Muscle layer of duodenum (tissue), 2 donors: Measurements from ENCODE around the gene DLG2.
"Not testable (repeated sequence)": the region's sequence is repeated elsewhere in the genome, so short reads cannot be mapped to it uniquely, and the experiment has no call there.

Experiments used
- H3K27ac ChIP-seq: one replicate; pipeline ENCODE4 v1.7.0; 2013; ENCODE audit warnings: mild to moderate bottlenecking, low read length
- H3K27me3 ChIP-seq: one replicate; pipeline ENCODE4 v1.7.0; 2013; ENCODE audit warnings: low read depth, mild to moderate bottlenecking, control low read depth, low read length
- H3K36me3 ChIP-seq, 2 donors: one replicate each; pipeline ENCODE4 v1.7.0; 2013; ENCODE audit warnings: low read length in 2 of 2, control low read depth in 1 of 2, mild to moderate bottlenecking in 1 of 2; ENCODE audit not compliant: insufficient read depth in 2 of 2, control insufficient read depth in 1 of 2
- H3K4me1 ChIP-seq, 2 donors: one replicate each; pipeline ENCODE4 v1.7.0; 2013; ENCODE audit warnings: low read length in 2 of 2, mild to moderate bottlenecking in 2 of 2, control low read depth in 1 of 2, moderate library complexity in 1 of 2; ENCODE audit not compliant: insufficient read depth in 2 of 2, control insufficient read depth in 1 of 2
- H3K4me3 ChIP-seq, 2 donors: one replicate each; pipeline ENCODE4 v1.7.0; 2013; ENCODE audit warnings: low read length in 2 of 2, low read depth in 1 of 2, mild to moderate bottlenecking in 1 of 2
- H3K9me3 ChIP-seq, 2 donors: one replicate each; pipeline ENCODE4 v1.7.0; 2013; ENCODE audit warnings: low read length in 2 of 2, control low read depth in 1 of 2, mild to moderate bottlenecking in 1 of 2; ENCODE audit not compliant: control insufficient read depth in 1 of 2
- donor health status: healthy.

Gene DLG2

GRCh38 chr11:85266646-85267045 lies 360.5 kb downstream of the DLG2 start:
- peaks cover 0 to 2% of the 10 kb centered on the region in 2 donors for H3K9me3 ChIP-seq
- no peaks in the 10 kb centered on the region for H3K4me1 ChIP-seq
- H3K4me3 ChIP-seq, result no peak overlapping the region
- H3K27me3 ChIP-seq, result no peaks in the 10 kb centered on the region
- H3K27ac ChIP-seq, result no peak overlapping the region
- peaks cover 0 to 3% of the 10 kb centered on the region in 2 donors for H3K36me3 ChIP-seq

DNA sequence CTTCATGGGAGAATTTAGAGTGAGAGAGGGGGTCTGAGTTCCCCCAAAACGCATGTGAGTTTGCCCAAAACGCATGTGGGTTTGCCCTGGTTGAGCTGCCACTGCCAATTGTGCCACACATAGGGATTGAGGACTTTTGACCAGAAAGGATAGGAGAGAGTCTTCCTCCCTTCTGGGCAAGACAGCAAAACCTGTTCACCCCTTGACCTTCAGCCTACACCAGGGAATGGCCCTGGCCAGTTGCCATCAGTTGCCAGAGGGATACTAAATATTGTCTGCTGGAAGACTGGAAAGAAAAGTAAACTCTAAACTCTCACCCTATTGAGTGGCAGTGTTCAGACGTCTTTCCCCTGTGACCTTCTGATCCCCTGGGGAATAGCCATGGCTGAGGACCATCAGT lies 363.8 kb downstream of the DLG2 start:
- Histone ChIP-seq H3K4me3 (no peak overlapping the region), H3K36me3 (peaks cover 0 to 3% of the 10 kb centered on the region in 2 donors), H3K27me3 (no peaks in the 10 kb centered on the region), H3K9me3 (no peaks in the 10 kb centered on the region), H3K27ac (no peak overlapping the region), H3K4me1 (no peaks in the 10 kb centered on the region)

GRCh38 chr11:85257837-85258236 lies 369.3 kb downstream of the DLG2 start:
- Histone ChIP-seq H3K4me1 (no peaks in the 10 kb centered on the region), H3K9me3 (peaks cover 0 to 4% of the 10 kb centered on the region in 2 donors), H3K4me3 (no peak overlapping the region), H3K27me3 (no peaks in the 10 kb centered on the region), H3K27ac (no peak overlapping the region), H3K36me3 (no peaks in the 10 kb centered on the region)

- H3K36me3 ChIP-seq, result no peaks in the 10 kb centered on the region
These were observed 370.7 kb downstream of the DLG2 start for GRCh38 chr11:85256433-85256832.

DNA sequence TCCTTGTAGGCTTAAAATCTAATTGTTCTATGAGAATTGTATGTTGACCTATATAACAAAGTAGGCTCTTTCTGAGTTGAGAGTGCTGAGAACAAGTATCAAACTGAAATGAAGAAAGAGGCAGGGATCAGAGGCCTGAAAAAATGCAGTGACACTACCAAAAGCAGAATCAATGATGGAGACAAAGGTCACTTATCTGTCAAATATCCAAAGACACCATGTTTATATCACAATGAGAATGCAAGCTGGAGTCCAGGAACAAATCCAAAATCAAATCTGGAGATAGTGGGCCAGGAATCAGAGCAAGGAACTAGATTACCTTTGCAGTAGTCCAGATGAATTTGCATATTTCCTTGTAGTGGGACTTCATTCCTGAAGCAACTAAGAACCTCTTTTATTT lies 377.7 kb downstream of the DLG2 start:
- no peaks in the 10 kb centered on the region for H3K27me3 ChIP-seq

More at GRCh38 chr11:85256433-85256832, 370.7 kb downstream of the DLG2 start:
- H3K9me3 ChIP-seq, result peaks cover 0 to 4% of the 10 kb centered on the region in 2 donors
- H3K27me3 ChIP-seq, result no peaks in the 10 kb centered on the region
- no peak overlapping the region for H3K27ac ChIP-seq
- H3K4me1 ChIP-seq, result no peaks in the 10 kb centered on the region
- H3K4me3 ChIP-seq, result no peak overlapping the region

GRCh38 chr11:85247797-85248196 lies 379.3 kb downstream of the DLG2 start:
- Histone ChIP-seq H3K27ac (no peak overlapping the region), H3K4me3 (no peak overlapping the region), H3K27me3 (no peaks in the 10 kb centered on the region), H3K36me3 (no peaks in the 10 kb centered on the region), H3K4me1 (no peaks in the 10 kb centered on the region), H3K9me3 (no peaks in the 10 kb centered on the region)

More for the DNA sequence above, 377.7 kb downstream of the DLG2 start:
- no peaks in the 10 kb centered on the region for H3K36me3 ChIP-seq
- no peak overlapping the region for H3K27ac ChIP-seq
- peaks cover 0 to 2% of the 10 kb centered on the region in 2 donors for H3K9me3 ChIP-seq
- H3K4me1 ChIP-seq, result no peaks in the 10 kb centered on the region
- no peak overlapping the region for H3K4me3 ChIP-seq

- Histone ChIP-seq H3K27me3 (no peaks in the 10 kb centered on the region), H3K9me3 (peaks cover 0 to 2% of the 10 kb centered on the region in 2 donors), H3K4me1 (no peaks in the 10 kb centered on the region), H3K36me3 (no peaks in the 10 kb centered on the region), H3K4me3 (no peak overlapping the region), H3K27ac (no peak overlapping the region)
These were observed 388.2 kb downstream of the DLG2 start for GRCh38 chr11:85238906-85239305.

DNA sequence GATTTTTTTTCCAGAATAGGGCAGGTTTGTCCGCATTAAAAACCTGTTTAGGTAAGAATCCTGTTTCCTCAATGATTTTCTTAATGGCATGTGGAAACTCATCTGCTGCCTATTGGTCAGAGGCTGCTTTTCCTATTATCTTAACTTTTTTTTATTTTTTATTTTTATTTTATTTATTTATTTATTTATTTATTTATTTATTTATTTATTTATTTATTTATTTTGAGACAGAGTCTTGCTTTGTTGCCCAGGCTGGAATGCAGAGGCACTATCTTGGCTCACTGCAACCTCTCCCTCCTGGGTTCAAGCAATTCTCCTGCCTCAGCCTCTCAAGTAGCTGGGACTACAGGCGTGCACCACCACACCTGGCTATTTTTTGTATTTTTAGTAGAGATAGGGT lies 389.1 kb downstream of the DLG2 start:
- not testable (repeated sequence) for H3K27ac ChIP-seq, H3K4me3 ChIP-seq, H3K9me3 ChIP-seq, H3K27me3 ChIP-seq, H3K36me3 ChIP-seq, H3K4me1 ChIP-seq

GRCh38 chr11:85236211-85236610 lies 390.9 kb downstream of the DLG2 start:
- no peak overlapping the region for H3K4me3 ChIP-seq
- H3K36me3 ChIP-seq, result no peaks in the 10 kb centered on the region
- no peaks in the 10 kb centered on the region for H3K27me3 ChIP-seq
- H3K4me1 ChIP-seq, result no peaks in the 10 kb centered on the region
- peaks cover 0 to 2% of the 10 kb centered on the region in 2 donors for H3K9me3 ChIP-seq
- no peak overlapping the region for H3K27ac ChIP-seq

DNA sequence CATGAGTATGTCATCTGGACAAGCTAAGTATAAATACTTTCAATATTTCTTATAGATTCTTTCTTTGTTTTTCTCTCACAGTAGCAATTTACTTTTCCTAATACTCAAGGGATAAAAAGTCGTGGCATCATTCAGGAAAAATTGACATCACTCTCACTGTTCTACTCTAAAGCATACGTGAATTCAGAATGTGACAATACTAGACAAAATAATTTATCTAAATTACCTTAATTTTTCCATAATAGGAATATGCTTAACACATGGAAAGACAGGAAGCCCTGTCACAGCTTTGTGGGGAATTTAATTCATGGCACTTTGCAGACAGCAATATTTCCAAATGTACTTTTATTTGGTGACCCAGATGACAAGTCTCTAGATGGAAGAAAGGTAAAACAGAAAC lies 394.6 kb downstream of the DLG2 start:
- no peak overlapping the region for H3K27ac ChIP-seq
- no peaks in the 10 kb centered on the region for H3K27me3 ChIP-seq
- peaks cover 0 to 7% of the 10 kb centered on the region in 2 donors for H3K9me3 ChIP-seq
- H3K4me3 ChIP-seq, result no peak overlapping the region
- H3K36me3 ChIP-seq, result no peaks in the 10 kb centered on the region
- no peaks in the 10 kb centered on the region for H3K4me1 ChIP-seq

GRCh38 chr11:85231588-85231987 lies 395.6 kb downstream of the DLG2 start:
- H3K36me3 ChIP-seq, result no peaks in the 10 kb centered on the region
- no peak overlapping the region for H3K27ac ChIP-seq
- no peak overlapping the region for H3K4me3 ChIP-seq
- H3K27me3 ChIP-seq, result no peaks in the 10 kb centered on the region
- no peaks in the 10 kb centered on the region for H3K4me1 ChIP-seq
- H3K9me3 ChIP-seq, result peaks cover 0 to 7% of the 10 kb centered on the region in 2 donors

GRCh38 chr11:85229723-85230122 lies 397.4 kb downstream of the DLG2 start:
- not testable (repeated sequence) for H3K27me3 ChIP-seq, H3K4me3 ChIP-seq, H3K36me3 ChIP-seq, H3K27ac ChIP-seq, H3K9me3 ChIP-seq, H3K4me1 ChIP-seq
